ENCODE data around the gene TUBB. TPM values are rescaled to one million over a fixed set of nuclear protein-coding genes. Genes with fewer than 3 reads are reported as not detected.

The TUBB gene
- total and polyA plus RNA-seq, 2 experiments from 2014 or later: 433 to 460 TPM

DNA sequence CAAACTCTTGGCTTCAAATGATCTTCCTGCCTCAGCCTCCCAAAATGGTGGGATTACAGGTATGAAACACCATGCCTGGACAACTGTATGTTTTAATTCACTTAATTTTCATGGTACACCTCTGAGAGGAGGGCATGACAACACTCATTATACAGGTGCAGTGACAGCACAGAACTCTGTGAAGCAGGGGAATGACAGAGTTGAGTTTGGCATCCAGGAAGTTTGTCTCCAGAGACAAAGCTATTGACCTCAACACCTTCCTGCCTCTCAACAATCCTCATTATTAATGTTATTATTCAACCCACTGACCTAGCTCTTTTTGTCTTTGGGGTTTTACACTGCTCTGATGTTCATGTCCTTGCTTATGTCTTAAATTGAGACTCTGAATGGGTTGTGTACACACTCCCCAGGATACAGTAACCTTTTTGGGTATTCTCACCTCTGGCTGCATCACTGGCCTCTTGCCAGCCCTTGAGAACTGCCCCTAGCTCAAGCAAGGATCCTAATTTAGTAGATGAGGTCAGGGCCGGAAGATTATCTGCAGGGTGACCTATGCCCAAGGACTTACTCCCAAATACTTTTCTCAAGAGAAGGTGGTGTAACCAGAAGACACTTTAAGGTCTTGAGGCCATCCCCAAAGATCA is 37.2 kb downstream of the TUBB start:
- Histone ChIP-seq H3K27me3 (no peaks in the 10 kb centered on the region), H3K27ac (no peak overlapping the region), H3K9me3 (ENCODE audit: low read depth) (no peaks in the 10 kb centered on the region), H2AFZ (no peak overlapping the region), H3K4me2 (no peak overlapping the region), H3K4me1 (ENCODE audit: insufficient read depth) (peaks cover 7% of the 10 kb centered on the region), H4K20me1 (ENCODE audit: insufficient read depth, poor library complexity, severe bottlenecking) (no peaks in the 10 kb centered on the region), H3K36me3 (replicated peaks; ENCODE audit: insufficient read depth, low read depth) (no peaks in the 10 kb centered on the region), H3K79me2 (no peaks in the 10 kb centered on the region), H3K9me2 (replicated peaks; ENCODE audit: insufficient read depth) (no peaks in the 10 kb centered on the region), H3K4me3 (no peak overlapping the region)
- no peak for DNase-seq (ENCODE audit: low spot score)
- 95% methylated on average over 1 of the region's 1 CpG for WGBS (ENCODE audit: low lambda C conversion rate, missing lambda C conversion rate)
- TF ChIP-seq EZH2 (IDR thresholded peaks at IDR 0.05; ENCODE audit: borderline replicate concordance): no peak
- TF ChIP-seq, protein P1, sequence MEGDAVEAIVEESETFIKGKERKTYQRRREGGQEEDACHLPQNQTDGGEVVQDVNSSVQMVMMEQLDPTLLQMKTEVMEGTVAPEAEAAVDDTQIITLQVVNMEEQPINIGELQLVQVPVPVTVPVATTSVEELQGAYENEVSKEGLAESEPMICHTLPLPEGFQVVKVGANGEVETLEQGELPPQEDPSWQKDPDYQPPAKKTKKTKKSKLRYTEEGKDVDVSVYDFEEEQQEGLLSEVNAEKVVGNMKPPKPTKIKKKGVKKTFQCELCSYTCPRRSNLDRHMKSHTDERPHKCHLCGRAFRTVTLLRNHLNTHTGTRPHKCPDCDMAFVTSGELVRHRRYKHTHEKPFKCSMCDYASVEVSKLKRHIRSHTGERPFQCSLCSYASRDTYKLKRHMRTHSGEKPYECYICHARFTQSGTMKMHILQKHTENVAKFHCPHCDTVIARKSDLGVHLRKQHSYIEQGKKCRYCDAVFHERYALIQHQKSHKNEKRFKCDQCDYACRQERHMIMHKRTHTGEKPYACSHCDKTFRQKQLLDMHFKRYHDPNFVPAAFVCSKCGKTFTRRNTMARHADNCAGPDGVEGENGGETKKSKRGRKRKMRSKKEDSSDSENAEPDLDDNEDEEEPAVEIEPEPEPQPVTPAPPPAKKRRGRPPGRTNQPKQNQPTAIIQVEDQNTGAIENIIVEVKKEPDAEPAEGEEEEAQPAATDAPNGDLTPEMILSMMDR (IDR thresholded peaks at IDR 0.05; ENCODE audit: poor library complexity): no peak
- no peak for TF ChIP-seq EZH2phosphoT487 (IDR thresholded peaks at IDR 0.05; ENCODE audit: low read depth, severe bottlenecking, unreplicated experiment)

DNA sequence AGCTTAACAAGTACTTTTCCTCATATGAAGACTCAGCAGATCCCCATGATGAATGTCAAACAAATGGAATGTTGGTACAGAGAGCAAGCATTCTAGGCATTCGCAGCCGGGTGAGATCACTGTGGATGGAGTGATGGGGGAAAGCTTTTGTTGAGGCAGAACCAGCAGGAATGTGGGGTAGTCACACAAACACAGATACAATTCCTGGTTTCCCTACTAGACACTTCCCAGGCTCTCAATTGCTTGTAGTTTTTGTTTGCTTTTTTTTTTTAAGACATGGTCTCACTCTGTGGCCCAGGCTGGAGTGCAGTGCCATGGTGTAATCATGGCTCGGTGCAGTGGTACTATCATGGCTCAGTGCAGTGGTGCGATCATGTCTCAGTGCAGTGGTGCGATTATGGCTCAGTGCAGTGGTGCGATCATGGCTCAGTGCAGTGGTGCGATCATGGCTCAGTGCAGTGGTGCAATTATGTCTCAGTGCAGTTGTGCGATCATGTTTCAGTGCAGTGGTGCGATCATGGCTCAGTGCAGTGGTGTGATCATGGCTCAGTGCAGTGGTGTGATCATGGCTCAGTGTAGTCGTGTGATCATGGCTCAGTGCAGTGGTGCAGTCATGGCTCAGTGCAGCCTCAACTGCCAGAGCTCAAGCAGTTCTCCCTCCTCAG is 39.6 kb downstream of the TUBB start:
- no peaks in the 10 kb centered on the region for H3K9me3 ChIP-seq (ENCODE audit: low read depth)
- peak overlapping the region; percentile 68 for H3K27ac ChIP-seq
- H4K20me1 ChIP-seq (ENCODE audit: insufficient read depth, poor library complexity, severe bottlenecking): no peaks in the 10 kb centered on the region
- DNase-seq (ENCODE audit: low spot score): peak; percentile 70
- H3K36me3 ChIP-seq (replicated peaks; ENCODE audit: insufficient read depth, low read depth): no peaks in the 10 kb centered on the region
- no peak for TF ChIP-seq EZH2phosphoT487 (IDR thresholded peaks at IDR 0.05; ENCODE audit: low read depth, severe bottlenecking, unreplicated experiment)
- TF ChIP-seq EZH2 (IDR thresholded peaks at IDR 0.05; ENCODE audit: borderline replicate concordance): no peak
- TF ChIP-seq, protein P1 (IDR thresholded peaks at IDR 0.05; ENCODE audit: poor library complexity): no peak
- WGBS (ENCODE audit: low lambda C conversion rate, missing lambda C conversion rate): 80% methylated on average over 10 of the region's 10 CpGs
- no peak overlapping the region for H3K4me2 ChIP-seq
- H3K79me2 ChIP-seq: no peaks in the 10 kb centered on the region
- H3K9me2 ChIP-seq (replicated peaks; ENCODE audit: insufficient read depth): no peaks in the 10 kb centered on the region
- H3K4me3 ChIP-seq: no peak overlapping the region
- no peaks in the 10 kb centered on the region for H3K27me3 ChIP-seq
- peaks cover 16% of the 10 kb centered on the region for H3K4me1 ChIP-seq (ENCODE audit: insufficient read depth)
- H2AFZ ChIP-seq: no peak overlapping the region

DNA sequence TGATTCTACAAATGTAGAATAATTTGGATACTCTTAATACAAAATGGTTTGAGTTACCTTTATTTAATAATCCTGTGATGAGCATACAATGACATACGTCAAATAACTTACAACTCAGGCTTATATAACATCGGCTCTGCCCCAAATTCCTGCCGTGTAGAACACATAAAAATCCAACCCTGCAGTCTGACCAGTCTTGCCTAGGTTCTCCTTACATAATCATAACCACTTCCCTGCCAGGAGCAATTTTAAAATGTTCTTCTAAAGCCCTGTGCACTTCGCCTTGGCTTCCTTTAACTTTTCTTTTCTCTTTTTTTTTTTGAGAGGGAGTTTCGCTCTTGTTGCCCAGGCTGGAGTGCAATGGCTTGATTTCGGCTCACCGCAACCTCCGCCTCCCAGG is 40.4 kb downstream of the TUBB start:
- H3K36me3 ChIP-seq (replicated peaks; ENCODE audit: insufficient read depth, low read depth): no peaks in the 10 kb centered on the region
- 93% methylated on average over 8 of the region's 8 CpGs for WGBS (ENCODE audit: low lambda C conversion rate, missing lambda C conversion rate)
- no peaks in the 10 kb centered on the region for H3K27me3 ChIP-seq
- no peaks in the 10 kb centered on the region for H3K9me3 ChIP-seq (ENCODE audit: low read depth)
- DNase-seq (ENCODE audit: low spot score): no peak
- H4K20me1 ChIP-seq (ENCODE audit: insufficient read depth, poor library complexity, severe bottlenecking): no peaks in the 10 kb centered on the region
- no peaks in the 10 kb centered on the region for H3K9me2 ChIP-seq (replicated peaks; ENCODE audit: insufficient read depth)
- no peak overlapping the region for H2AFZ ChIP-seq
- H3K4me1 ChIP-seq (ENCODE audit: insufficient read depth): peaks cover 20% of the 10 kb centered on the region
- no peak overlapping the region for H3K4me2 ChIP-seq
- H3K4me3 ChIP-seq: no peak overlapping the region
- TF ChIP-seq EZH2 (IDR thresholded peaks at IDR 0.05; ENCODE audit: borderline replicate concordance) (no peak), EZH2phosphoT487 (IDR thresholded peaks at IDR 0.05; ENCODE audit: low read depth, severe bottlenecking, unreplicated experiment) (no peak)
- TF ChIP-seq, protein P1 (IDR thresholded peaks at IDR 0.05; ENCODE audit: poor library complexity): no peak
- peak overlapping the region; percentile 68 for H3K27ac ChIP-seq
- H3K79me2 ChIP-seq: no peaks in the 10 kb centered on the region
